Tongue (tissue), 2 donors: ENCODE measurements around the gene SLC6A6. TPM values are rescaled to one million over a fixed set of nuclear protein-coding genes. Genes with fewer than 3 reads are reported as not detected.

Experiments used
- DNase-seq: peaks from one replicate; pipeline ENCODE4 v3.0.0-alpha.2; 2015
- total RNA-seq: library from RNA; depleted of rRNA; stranded (reverse); fragments of >200 nt; gene quantifications from one replicate; pipeline ENCODE4 v1.2.3, GENCODE V29; 2014

Gene SLC6A6
- total RNA-seq, result 19.8 TPM

DNA sequence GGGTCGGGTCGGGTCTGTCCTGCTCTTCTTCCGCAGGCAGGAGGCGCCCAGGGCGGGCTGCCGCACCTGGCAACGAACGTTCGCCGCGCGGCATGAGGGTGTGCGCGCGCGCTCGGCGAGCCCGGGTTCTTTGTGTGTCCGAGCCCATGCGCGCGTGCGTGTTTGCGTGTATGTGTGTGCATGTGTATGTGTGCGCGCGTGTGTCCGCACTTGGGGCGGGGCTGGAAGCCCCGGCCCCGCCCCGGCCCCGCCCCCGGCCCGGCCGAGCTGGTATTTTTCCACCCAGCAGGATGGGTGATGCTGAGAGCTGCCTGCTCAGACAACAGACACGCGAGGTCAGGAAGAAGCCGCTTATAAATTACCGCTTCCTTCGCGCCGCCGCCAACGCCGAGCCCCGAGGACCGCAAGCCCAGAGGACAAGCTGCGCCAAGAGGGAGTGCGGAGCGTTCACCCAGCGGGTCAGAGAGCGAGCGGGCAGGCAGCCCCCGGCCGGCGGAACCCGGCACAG, at the start of gene SLC6A6:
Gene SLC6A6 (plus strand): TSS at position 303 of the 508 bp plus-strand sequence. CDS start 41,029 bp downstream, outside the sequence.
- DNase-seq, result peak; percentile 97

DNA sequence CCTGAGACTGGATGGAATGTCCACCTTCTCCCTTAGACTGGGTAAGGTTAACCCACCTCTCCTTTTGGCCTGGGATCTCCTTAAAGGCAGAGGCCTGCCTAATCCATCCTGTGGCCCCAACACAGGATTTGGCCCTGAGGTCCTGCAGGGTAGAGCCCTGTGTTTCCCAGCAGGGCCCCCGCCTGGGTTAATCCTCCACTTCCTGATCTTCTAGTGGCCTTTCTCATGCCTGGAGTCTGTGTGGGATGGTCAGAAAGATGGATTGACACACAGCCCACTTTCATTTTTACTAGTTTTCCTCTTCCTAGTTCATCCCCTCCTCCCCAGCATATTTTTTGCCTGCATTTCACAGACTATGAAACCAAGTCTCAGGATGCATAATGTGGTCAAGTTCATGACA, 48.9 kb upstream of the SLC6A6 start:
- no peak for DNase-seq

DNA sequence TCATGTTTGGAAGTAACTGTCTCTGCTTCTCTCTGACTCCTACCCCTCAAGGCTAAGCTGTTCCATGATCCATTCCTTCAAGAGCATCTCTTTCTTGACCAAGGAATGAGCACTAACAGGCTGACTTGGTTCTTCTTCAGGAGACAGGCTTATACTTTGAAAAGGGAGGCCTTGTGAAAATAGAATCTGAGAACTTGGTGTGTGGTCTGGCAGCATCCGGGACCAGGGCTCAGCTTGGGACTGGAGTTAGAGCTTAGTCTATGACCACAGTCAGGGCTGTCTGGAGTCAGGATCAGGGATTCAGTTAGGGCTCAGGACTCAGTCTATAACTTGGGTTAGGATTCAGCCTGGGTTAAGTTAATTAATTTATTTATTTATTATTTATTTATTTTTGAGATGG, 44.9 kb upstream of the SLC6A6 start:
- no peak for DNase-seq

DNA sequence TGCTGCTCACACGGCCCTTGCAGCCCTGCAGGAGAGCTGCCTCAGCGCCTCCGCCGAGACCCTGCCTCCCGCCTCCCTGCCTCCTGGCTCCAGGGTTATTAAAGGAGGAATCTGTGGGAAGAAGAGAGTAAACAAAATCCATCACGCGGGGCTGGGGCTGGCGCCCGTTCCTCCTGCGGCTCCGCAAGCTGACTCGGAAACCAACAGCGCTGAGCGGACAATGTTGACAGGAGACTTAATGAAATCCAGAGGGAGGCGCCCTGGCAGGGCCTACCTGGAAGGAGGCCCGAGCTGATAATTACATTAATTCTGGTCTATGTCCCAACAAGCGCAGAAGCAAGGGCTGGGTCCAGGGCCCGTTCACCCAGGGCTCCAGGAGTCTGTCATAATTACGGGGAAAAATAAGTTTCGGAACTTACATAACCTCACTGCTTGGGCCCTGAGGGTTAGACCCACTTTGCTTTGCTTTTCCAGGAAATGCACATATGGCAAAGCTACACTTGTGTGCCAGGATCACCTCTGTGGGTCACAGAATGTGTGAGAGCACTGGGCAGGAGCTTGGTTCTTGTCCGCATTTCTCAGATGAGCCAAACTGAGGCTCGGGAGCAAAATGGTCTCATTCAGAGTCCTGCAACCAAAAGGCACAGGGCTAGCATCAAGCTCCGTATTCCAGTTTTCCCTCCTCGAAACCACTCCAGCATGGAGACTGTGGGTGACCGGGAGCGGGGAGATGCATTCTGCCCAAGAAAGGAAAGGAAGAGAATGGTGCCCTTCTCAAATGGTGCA, 43.8 kb upstream of the SLC6A6 start:
- peak; percentile 73 for DNase-seq

DNA sequence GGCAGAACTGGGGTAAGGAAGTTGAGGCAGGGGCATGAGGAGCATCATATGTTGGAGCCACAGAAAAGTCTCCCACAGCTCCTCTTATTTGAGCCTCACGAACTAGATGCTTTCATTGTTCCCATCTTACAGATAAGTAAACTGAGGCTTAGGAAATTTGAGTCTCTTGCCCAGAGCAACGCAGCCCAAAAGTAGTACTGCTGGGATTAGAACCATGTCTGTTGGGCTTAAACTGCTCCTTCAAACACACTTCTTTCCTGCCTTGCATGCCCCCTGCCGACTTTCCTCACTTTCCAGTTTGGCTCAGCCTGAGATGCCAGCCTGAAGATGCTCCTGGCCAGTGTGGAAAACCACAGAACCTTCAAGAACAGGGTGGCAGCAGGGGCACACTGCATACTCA, 43.1 kb upstream of the SLC6A6 start:
- no peak for DNase-seq

DNA sequence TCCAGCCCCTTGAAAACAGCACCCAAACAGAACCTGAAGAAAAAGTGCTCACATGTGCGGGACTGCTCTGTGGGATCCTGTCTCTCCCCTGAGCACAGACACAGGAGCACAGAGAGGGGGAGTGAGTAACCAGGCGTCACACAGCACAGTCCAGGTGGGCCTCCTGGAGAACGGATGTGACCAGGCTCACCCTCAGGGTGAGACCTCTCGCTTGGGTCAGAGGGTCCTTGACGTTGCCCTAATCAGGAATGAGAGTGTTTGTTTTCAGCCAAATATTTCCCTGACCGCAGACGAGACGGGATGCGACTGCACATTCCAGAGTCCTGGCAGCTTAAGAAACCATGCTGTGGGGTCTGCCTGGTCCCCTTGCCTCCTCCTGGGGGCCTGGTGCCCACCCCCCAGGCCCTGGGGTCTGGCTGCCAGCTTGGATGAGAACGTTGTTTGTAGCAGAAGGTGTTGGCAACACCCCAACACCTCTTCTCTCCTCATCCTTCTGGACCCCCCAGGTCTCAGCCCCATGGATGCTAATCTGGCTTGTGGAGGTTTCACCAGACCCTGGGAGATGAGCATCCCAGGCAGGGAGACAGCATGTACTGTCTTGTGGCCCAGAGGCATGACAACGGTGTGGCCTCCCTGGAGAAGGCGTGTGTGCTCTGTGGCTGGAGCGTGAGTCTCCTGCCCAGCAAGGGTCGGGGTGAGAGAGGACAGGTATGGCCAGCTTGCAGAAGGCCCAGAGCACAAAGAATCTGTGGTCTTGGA, 42.1 kb upstream of the SLC6A6 start:
- no peak for DNase-seq

DNA sequence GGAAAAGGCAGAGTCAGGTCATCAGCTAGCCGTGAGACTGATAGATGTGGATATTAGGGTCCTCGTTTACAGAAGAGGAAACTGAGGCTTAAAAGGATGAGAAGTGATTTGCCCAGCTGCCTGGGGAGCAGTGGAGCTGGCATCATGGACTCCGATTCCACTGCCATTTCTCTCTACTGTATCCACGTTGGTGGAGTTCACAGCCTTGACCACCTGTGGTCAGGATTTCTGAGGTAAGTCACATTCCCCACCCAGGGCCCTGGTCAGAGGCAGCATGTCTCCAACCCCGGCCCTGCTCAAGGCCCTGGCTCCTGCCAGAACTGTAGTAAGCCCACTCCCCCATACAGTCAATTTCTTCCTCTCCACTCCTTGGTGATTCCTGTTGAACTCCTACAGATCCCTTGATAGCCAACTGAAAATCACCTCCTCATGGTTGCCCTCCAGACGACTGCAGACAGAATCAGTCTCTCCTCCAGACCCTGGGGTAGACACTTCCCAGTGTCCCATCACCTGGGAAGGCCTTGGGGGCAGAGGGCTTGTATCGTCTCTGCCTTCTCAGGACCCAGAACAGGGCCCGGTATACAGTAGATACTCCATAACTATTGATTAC, 41.2 kb upstream of the SLC6A6 start:
- no peak for DNase-seq

DNA sequence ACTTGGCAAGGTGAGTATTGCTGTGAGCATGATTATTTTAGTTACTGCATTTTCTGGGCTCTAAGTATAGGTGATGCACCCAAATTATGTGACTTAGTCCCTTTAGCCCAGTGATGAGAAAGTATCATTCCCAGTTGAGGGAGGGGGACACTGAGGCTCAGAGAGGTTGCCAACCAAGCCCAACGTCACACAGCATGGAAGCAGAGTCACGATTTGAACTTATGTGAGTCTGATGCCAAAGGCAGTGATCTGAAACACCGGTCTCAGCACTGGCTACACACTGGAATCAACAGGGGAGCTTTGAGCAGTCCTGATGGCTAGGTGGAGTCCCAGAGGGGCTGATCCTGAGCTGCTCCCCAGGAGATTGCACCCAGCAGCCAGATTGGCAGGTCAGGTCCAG, 39.5 kb upstream of the SLC6A6 start:
- DNase-seq, result no peak

DNA sequence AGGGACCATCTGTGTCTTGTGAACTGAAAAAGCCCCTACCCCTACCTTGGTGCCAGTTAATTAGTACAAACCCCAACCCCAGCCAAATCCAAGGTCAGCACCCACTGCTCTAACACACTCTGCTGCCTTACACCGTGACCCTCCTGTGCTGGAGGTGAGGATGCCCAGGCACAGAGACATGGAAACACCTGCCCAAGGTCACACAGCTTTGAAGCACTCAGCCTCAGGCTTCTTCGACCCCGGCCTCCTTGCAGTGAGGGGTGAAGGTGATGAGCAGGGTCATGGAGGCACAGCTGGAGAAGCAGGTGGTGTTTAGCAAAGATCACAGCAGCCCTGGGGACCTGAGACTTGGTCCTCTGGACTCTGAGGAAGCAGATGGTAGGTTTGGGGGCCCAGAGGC, 39.0 kb upstream of the SLC6A6 start:
- no peak for DNase-seq

DNA sequence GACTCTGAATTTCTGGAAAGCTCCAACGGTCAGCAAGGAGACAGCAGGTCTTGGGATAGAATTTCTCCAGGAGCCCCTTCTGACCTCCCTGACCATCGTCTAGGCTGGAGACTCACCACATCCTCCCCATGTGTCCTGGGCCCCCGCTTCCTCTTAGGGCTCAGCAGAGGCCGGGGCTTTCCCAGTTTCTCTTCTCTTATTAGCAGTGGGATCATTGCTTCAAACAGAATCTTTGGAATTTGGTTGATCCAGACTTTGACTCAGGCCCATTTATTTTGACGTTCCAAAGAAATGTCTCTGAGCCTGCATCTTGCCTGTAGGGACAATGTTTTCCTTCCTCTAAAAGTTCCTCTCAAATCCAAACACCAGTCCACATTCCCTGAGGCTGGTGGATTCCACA, 38.4 kb upstream of the SLC6A6 start:
- DNase-seq, result no peak

DNA sequence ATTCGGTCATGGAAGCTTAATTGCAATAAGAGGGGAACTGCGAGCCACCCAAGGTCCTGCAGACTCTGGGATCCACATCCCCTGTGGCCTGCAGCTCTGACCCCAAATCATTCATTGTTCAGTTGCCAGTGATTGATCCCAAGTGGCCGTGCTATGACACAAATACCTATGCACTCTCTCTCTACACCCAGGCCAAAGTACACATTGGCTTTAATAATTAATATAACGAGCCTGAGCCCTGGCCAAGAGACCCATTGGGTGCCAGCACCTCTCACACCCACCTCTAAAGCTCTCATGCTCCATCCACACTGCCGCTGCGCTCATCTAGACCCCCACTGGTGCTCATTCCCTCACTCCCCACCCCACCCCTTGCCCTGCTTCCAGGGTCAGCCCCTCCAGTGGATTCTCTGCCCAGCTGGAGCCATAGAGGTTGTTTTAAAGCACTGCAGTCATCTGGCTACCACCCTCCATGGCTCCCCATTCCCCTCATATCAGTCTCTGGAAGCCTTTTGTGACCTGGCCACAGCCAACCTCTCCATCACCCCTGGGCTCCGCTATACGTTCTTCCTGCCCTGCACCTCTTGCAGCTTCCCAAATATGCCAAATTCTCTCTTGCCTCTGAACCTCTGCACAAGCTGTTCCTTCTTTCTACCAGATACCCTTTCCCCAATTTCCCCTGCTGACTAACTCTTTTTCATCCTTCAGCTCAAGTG, 37.7 kb upstream of the SLC6A6 start:
- DNase-seq, result no peak

DNA sequence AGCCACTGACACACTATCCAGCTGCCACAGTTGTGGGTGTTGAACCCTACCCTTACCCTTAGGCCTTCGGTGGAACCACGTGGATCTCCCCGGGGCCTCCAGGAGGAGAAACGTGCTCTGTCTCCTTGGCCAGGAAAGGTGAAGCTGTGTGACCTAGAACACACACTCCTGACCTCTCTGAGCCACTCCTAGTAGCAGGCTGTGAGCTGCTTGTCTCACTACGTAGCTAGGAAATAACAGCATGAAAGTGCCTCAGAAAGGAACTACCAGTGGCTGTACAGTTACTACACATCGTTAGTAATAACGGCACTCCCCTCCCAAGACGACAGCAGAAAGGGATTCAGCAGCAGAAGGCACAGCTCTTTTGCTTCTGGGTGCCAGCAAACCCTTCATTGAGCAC, 36.2 kb upstream of the SLC6A6 start:
- no peak for DNase-seq

DNA sequence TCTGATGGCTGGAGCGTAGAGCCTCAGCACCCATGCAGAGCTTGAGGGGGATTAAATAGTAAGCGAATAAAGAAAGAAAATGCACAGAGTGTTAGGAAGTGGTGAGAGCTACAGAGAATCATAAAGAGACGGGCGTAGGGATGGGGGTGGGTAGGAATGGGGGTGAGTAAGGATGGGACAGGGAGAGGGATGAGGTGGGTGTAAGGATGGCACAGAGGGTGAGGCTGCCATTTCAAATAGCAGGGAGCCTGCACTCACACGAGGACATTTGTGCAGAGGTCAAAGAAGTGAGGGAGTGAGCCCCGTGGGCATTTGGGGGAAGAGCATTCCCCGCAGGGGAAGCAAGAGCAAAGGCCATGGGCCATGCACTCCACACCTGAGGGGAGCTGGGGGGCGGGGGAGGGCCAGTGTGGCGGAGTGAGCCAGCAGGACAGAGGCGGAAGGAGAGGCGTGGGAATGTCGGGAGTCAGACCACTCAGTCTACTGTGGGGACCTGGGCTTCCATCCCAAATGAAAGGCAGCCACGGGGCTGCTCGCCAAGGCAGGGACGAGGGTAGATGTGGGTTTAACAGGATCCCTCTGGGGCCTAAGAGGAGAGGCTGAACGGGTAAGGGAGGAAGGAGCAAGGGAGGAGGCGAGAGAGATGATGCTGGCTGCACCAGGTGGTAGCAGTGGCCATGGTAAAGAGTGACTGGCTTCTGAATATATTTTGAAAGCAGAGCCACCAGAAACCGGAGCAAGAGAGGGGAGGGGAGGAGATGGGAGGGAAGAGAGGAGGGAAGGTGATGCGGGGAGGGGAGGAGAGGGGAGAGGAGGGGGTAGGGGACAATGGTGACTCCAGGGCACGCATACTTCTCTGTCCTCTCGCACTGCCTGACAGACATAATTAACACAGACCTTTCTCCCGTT, 35.2 kb upstream of the SLC6A6 start:
- no peak for DNase-seq

DNA sequence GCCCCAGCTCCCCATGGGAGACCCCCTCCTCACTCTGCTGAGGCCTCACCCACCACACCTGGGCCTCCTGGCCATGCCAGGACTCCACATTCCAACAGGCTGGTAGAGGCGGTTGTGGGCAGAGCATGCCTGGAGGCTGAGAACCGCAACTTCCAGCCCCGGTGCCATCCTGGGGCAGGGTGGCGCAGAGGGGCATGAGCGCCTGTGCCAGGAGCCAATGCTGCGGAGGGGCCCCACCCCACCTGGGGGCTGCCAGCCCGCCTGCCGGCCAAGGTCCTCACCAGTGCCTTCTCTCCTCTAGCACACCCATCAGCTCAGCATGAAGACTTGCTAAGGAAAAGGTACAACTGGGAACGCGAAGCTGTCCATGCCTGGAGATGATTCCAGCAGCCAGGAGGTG, 34.3 kb upstream of the SLC6A6 start:
- DNase-seq, result no peak

DNA sequence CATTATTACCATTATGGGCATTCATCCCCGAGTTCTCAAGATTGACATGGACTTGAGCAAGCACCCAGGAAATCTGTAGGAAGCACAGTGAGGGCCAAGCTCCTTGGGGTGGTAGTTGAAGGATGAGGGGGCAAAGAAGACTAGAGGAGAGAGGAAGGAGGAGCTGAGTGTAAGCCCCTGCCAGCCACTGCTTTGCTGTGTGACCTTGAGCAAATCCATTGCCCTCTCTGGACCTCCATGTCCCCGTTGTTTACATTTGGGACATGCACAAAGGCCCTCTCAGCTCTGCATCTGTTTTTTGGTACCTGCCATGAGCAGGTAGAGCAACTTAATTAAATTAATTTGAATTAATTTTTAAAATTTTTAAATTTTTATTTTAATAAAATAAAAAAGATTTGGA, 33.5 kb upstream of the SLC6A6 start:
- no peak for DNase-seq

DNA sequence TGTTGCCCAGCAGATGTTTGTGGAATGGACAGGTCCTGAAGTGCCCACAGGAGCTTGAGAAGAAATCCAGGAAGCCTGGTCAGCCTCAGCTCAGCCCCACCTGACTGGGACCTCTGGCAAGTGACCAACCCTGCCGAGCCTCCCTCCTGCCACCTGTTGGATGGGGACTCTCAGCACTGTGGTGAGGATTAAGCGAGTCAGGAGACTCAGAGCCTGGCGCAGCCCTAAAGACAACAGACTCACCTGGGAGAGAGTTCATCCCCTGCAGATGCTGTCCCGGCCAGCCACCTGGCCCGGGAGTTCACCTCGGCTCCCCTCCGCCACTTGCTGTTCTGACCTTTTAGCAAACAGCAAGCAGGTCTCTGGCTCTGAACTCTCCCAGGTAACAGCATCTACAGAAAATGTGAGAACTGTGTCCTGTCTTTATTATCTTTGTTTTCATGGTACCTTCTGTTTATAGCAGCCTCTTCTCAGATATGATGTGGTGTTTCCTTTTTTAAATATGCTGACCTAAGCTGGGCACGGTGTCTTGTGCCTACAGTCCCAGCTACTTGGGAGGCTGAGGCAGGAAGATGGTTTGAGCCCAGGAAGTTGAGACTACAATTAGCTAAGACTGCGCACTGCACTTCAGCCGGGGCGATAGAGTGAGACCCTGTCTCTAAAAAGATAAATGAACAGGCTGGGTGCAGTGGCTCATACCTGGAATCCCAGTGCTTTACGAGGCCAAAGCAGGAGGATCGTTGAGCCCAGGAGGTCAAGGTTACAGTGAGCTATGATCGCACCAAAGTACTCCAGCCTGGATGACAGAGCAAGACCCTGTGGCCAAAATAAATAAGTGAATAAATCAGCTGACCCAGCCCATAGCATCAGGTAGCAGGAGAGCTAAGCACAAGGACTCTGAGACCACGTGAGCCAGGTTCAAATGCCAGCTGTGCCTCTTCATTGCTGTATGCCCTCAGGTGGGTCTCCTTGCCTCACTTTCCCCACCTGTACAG, 32.4 kb upstream of the SLC6A6 start:
- peak; percentile 52 for DNase-seq

DNA sequence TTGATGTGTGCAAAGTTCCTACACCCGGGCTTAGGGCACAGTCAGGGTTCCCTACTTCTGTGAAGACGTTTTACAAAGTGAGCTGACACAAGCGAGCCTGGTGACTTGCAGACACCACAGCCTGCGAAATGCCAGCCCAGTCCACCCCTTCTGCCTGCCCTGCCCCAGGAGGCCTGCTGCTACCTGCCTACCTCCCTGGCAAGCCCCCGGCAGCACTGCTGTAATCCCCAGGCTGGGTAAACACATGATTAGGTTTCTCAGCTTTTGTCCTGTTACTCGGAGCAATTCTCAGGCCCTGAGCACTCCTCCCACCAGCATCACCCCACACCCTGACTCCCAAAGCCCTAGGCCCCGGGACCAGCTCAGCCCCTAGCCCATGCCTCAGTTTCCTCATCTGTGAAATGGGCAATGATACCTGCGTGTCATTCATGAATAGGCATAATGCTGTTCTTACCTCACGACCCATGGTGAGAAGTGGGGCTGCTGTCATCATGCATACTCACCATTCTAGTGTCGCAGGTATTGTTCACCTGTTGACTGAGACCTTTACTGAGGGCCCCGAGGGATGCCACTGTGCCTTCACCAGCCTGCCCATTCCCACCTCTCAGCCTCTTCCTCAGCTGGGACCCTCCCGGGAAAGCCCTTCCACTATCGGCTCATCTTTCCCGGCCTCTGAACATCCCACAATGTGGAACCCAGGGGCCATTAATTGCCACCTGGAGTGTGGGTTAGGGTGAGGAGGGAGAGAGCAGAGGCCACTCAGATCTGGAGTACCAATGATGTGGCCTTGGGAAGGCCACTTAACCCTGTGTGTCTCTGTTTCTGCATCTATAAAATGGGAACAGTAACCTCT, 31.5 kb upstream of the SLC6A6 start:
- peak; percentile 51 for DNase-seq

DNA sequence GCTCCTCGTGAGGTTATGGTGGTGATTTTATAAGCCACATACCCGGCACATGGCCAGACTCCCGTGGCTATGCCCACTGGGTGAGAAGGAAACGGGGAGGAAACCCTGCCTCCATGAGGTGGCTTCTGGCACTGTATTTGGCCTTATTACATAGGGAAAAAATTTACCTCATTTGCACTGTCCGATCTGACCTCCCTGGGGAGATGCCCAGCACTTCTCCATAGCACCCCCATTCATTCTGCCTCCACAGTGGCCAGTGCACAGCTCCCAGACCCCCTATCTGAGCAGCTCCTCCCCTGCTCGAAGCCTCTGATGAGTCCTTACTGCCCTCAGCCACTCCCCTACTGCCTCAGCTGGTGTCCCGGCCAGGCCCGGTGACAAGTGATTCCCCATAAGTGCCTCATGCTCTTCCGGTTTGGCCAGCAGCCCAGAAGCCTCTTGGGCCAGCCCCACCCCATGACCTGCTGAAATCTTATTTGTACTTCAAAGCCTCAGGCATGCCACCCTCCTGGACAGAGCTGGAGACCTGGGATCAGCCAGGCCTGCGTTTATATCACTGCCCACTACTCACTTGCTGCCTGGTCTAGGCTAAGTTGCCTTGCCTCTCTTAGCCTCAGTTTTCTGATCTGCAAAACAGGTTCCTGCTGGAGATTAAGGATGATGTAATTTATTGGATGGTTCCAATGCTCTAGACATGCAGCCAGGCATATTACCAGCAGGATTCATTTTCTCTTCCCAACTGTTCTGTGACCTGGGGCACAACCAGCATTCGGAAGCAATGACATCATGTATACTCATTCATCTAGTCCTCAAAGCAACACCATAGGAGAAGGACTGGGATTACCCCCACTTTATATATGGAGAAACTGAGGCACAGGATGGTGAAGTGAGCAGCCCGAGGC, 30.6 kb upstream of the SLC6A6 start:
- DNase-seq, result peak; percentile 92
